Upper lobe of left lung (tissue), 6 donors: ENCODE measurements around the gene SIGLEC1. TPM values are rescaled to one million over a fixed set of nuclear protein-coding genes. Genes with fewer than 3 reads are reported as not detected.

ENCODE experiments used
- ATAC-seq, 2 donors: fragments of 200-7000 bp; cut with Tn5 transposase; one replicate each; pipeline ENCODE4 v1.9.1; 2022; ENCODE audit warnings: mild to moderate bottlenecking in 2 of 2, moderate library complexity in 2 of 2; ENCODE audit not compliant: low FRiP score in 2 of 2
- DNase-seq, 2 donors: peaks; one replicate each; pipeline ENCODE4 v3.0.0-alpha.2; 2019 to 2020
- H3K27ac ChIP-seq, 4 donors: fragments of 200-600 bp; sonication (generic); one replicate each; pipeline ENCODE4 v1.5.1; 2016 to 2019
- H3K27me3 ChIP-seq, 4 donors: fragments of 200-600 bp; sonication (generic); one replicate each; pipeline ENCODE4 v1.5.1; 2017 to 2019
- H3K36me3 ChIP-seq, 4 donors: fragments of 200-600 bp; sonication (generic); one replicate each; pipeline ENCODE4 v1.5.1; 2016 to 2019
- H3K4me1 ChIP-seq, 4 donors: fragments of 200-600 bp; sonication (generic); one replicate each; pipeline ENCODE4 v1.5.1; 2018 to 2019
- H3K4me3 ChIP-seq, 4 donors: fragments of 200-600 bp; sonication (generic); one replicate each; pipeline ENCODE4 v1.5.1; 2017 to 2019; ENCODE audit warnings: mild to moderate bottlenecking in 2 of 4, moderate library complexity in 1 of 4
- H3K9me3 ChIP-seq, 4 donors: fragments of 200-600 bp; sonication (generic); one replicate each; pipeline ENCODE4 v1.5.1; 2018 to 2019
- CTCF ChIP-seq, 6 experiments: fragments of 450-650 bp in 4 of 6; fragments of 200-600 bp in 2 of 6; sonication (generic) in 2 of 6; IDR thresholded peaks; one replicate each; pipeline ENCODE4 v1.5.1; 2016 to 2019; ENCODE audit warnings: antibody characterized with exemption in 6 of 6
- EP300 ChIP-seq, 4 donors: sonication (generic); formaldehyde crosslinking; IDR thresholded peaks; one replicate each; pipeline ENCODE4 v1.5.1; 2017; ENCODE audit warnings: antibody characterized with exemption in 4 of 4, control low read depth in 2 of 4
- POLR2A ChIP-seq, 4 donors: fragments of 450-650 bp; IDR thresholded peaks; one replicate each; pipeline ENCODE4 v1.5.1; 2016 to 2017; ENCODE audit warnings: antibody characterized with exemption in 4 of 4, mild to moderate bottlenecking in 2 of 4
- POLR2AphosphoS5 ChIP-seq, 2 donors: sonication (generic); formaldehyde crosslinking; IDR thresholded peaks; one replicate each; pipeline ENCODE4 v1.5.1; 2017; ENCODE audit warnings: antibody characterized with exemption in 2 of 2
- WGBS, 2 donors: methylation state at CpG; one replicate each; pipeline ENCODE4 v1.1.5; 2017 to 2018; 5-methylcytosine and 5-hydroxymethylcytosine counted together
- total RNA-seq, 6 donors: library from RNA; depleted of rRNA in 4 of 6; stranded (reverse); fragments of >200 nt in 4 of 6; gene quantifications; one replicate each; pipeline versions ENCODE4 v1.1.0 to v1.2.1, GENCODE V29; 2016 to 2021
- donor health status: DM: no; HTN: no; CAD: no; lungs with moderate emphysema.
- donor health status: DM: no; HTN: yes; CAD: no; lungs with severe emphysema.

The SIGLEC1 gene
- total RNA-seq, 6 donors from 2014 or later = 14.4 to 69.9 (median 60.7) TPM

- H3K36me3 ChIP-seq = no peaks in the 10 kb centered on the region
- H3K27me3 ChIP-seq = no peaks in the 10 kb centered on the region
- TF ChIP-seq EP300 (IDR thresholded peaks at IDR 0.05) (no peak), CTCF (IDR thresholded peaks at IDR 0.05) (no peak), POLR2AphosphoS5 (IDR thresholded peaks at IDR 0.05) (no peak), POLR2A (IDR thresholded peaks at IDR 0.05) (no peak)
- H3K4me3 ChIP-seq = no peak overlapping the region
- ATAC-seq (no peak), DNase-seq (no peak)
- no peaks in the 10 kb centered on the region for H3K4me1 ChIP-seq
- H3K9me3 ChIP-seq = no peaks in the 10 kb centered on the region
- WGBS, 2 donors = 68 to 73% methylated on average over 5 of the region's 5 CpGs
- H3K27ac ChIP-seq = no peak overlapping the region
These were observed 8.3 kb downstream of the SIGLEC1 start for GRCh38 chr20:3704087-3704486.

GRCh38 chr20:3702611-3703391 lies 9.6 kb downstream of the SIGLEC1 start:
- WGBS, 2 donors = 88 to 95% methylated on average over 8 to 11 of the region's 11 CpGs
- H3K4me1 ChIP-seq = no peaks in the 10 kb centered on the region
- DNase-seq (no peak), ATAC-seq (no peak)
- no peaks in the 10 kb centered on the region for H3K27me3 ChIP-seq
- no peaks in the 10 kb centered on the region for H3K36me3 ChIP-seq
- no peak for TF ChIP-seq POLR2A (IDR thresholded peaks at IDR 0.05)
- no peak for TF ChIP-seq POLR2AphosphoS5 (IDR thresholded peaks at IDR 0.05)
- TF ChIP-seq EP300 (IDR thresholded peaks at IDR 0.05) = no peak
- TF ChIP-seq CTCF (IDR thresholded peaks at IDR 0.05) = no peak
- H3K9me3 ChIP-seq = no peaks in the 10 kb centered on the region
- no peak overlapping the region for H3K4me3 ChIP-seq
- no peak overlapping the region for H3K27ac ChIP-seq

- no peak for TF ChIP-seq EP300 (IDR thresholded peaks at IDR 0.05)
- TF ChIP-seq POLR2AphosphoS5 (IDR thresholded peaks at IDR 0.05) = no peak
- TF ChIP-seq POLR2A (IDR thresholded peaks at IDR 0.05) = no peak
- TF ChIP-seq CTCF (IDR thresholded peaks at IDR 0.05) = no peak
- no peaks in the 10 kb centered on the region for H3K36me3 ChIP-seq
- no peak for DNase-seq
- peaks cover 0 to 4% (median under 1%) of the 10 kb centered on the region in 4 donors for H3K9me3 ChIP-seq
- H3K27me3 ChIP-seq = no peaks in the 10 kb centered on the region
- WGBS, 2 donors = 80 to 85% methylated on average over 10 to 13 of the region's 13 CpGs
- ATAC-seq = no peak
- no peaks in the 10 kb centered on the region for H3K4me1 ChIP-seq
- no peak overlapping the region for H3K4me3 ChIP-seq
- no peak overlapping the region for H3K27ac ChIP-seq
These were observed 11.1 kb downstream of the SIGLEC1 start for GRCh38 chr20:3701061-3701998.

GRCh38 chr20:3699037-3699436 lies 13.4 kb downstream of the SIGLEC1 start:
- Histone ChIP-seq H3K4me3 (no peak overlapping the region), H3K4me1 (no peaks in the 10 kb centered on the region), H3K27ac (no peak overlapping the region), H3K36me3 (no peaks in the 10 kb centered on the region), H3K9me3 (peaks cover 0 to 6% (median 2%) of the 10 kb centered on the region in 4 donors), H3K27me3 (no peaks in the 10 kb centered on the region)
- ATAC-seq (no peak), DNase-seq (no peak)
- no peak for TF ChIP-seq POLR2AphosphoS5 (IDR thresholded peaks at IDR 0.05)
- TF ChIP-seq EP300 (IDR thresholded peaks at IDR 0.05) = no peak
- no peak for TF ChIP-seq POLR2A (IDR thresholded peaks at IDR 0.05)
- no peak for TF ChIP-seq CTCF (IDR thresholded peaks at IDR 0.05)
- 87 to 92% methylated on average over 9 to 16 of the region's 16 CpGs for WGBS, 2 donors
